ENCODE measurements around the gene TEAD1. TPM values are rescaled to one million over a fixed set of nuclear protein-coding genes. Genes with fewer than 3 reads are reported as not detected.

TEAD1 gene
- total RNA-seq, 8 experiments from 2014 or later: 18.0 to 125 (median 40.2) TPM

DNA sequence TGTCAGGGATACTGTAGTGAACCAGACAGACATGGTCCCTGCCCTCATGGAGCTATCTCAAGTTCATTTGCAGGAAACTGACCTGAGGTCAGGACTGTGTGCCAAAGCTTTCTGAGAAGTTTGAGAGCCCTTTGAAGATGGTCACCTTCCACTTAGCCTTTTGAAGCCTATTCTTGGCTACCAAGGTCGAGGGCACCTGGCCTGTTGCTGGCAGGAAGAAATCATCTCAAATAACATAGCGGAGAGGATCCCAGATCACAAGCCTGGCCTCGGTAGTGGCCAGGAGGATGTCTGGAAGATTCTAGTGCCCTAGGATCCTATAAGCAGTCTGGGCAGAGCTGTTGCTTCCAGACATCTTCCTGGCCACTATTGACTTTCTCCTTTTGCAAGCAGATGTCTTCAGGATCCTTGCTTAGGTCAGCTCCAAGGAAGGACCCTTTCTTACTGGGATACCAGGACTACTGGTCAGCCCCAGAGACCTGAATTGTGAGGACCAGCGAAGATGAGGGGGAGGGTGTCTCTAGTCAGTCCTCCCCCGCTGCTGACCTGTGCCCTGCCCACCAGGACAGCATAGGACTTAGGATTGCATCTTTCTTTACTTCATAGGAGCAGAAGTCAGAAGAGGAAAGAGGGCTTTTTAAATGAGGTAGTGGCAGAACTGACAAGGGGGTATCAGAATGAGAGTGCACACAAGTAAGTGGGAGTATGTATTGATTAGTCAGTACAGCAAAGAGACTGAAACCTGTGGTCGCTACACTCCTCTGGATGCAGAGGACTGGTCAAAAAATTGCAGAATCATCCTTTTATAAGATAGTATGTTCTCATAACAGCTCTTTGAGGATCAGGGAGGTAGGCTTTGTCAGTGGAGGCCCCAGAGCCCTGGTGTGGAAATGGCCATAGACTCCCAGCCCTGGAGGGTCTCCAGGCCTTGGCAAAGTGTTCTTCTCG is 94.8 kb downstream of the TEAD1 start:
- in situ Hi-C loops (cut with MboI; ENCODE audit: low pct_unique_long_range_greater_than_20kb in 2 of 9, low sequenced_read_pairs in 9 of 9, unreplicated experiment in 9 of 9): no loop called here
- Histone ChIP-seq H3K4me1 (replicated peaks in 1 of 2) (peaks cover 32 to 36% of the 10 kb centered on the region in 2 donors), H3K4me3 (no peak overlapping the region), H3K27ac (peak overlapping the region in 1 of 2 donors; percentile 13)
- 89 to 100% (median 97%) methylated on average over 1 to 6 of the region's 7 CpGs; no CpG with 5 or more reads in 1 of the 10 experiments for WGBS, 10 experiments
- ATAC-seq (replicated peaks in 6 of 8): no peak

DNA sequence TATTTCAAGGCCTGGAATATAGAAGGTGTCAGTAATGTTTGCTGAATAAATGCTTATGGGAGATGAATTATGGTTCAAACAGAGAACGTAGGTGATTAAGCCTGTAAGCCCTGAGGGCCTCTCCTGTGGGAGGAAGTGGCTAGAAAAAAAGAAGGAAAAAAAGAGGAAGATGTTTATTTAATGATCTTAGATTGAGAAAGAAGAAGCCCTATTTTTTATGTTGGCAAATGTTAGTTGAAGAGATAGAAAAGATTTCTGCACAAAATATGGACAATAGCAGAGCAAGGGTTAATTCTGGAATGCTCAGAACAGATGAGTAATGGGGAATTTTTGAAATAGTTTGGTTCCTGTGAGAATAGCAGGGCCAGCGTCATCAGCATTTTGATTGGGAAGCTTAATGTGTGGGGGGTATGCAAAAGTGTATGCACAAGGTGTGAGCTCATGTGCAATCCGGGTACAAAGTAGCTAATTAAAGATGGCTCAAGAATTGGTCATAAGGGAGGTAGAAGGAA is 95.7 kb downstream of the TEAD1 start:
- in situ Hi-C loops (cut with MboI; ENCODE audit: low pct_unique_long_range_greater_than_20kb in 2 of 9, low sequenced_read_pairs in 9 of 9, unreplicated experiment in 9 of 9): no loop called here
- peak overlapping the region in 1 of 2 donors; percentile 13 for H3K27ac ChIP-seq
- H3K4me3 ChIP-seq: no peak overlapping the region
- peak in 3 of 8 experiments; percentile 66 to 90 (median 70) for ATAC-seq (replicated peaks in 6 of 8)
- 5 to 79% (median 53%) methylated on average over 2 to 3 of the region's 3 CpGs for WGBS, 10 experiments
- peaks cover 23 to 29% of the 10 kb centered on the region in 2 donors for H3K4me1 ChIP-seq (replicated peaks in 1 of 2)

DNA sequence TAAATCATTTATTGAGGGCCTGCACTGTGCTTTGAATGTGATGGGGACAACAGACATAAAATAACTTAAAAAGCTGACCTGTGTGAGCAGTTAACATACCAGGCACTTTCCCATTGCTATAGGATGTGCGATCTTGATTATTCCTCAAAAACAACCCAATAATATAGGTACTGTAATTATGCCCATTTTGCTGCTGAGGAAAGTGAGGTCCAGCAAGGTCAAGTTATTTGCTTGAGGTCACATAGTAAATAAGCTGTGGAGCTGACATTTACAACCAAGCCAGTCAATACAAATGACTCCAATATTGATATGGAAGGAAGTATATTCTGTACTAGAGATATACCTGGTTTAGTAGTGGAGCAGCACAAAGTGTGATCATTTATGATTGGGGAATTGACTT is 96.2 kb downstream of the TEAD1 start:
- H3K4me1 ChIP-seq (replicated peaks in 1 of 2): peaks cover 18 to 23% of the 10 kb centered on the region in 2 donors
- no peak for ATAC-seq (replicated peaks in 6 of 8)
- WGBS, 10 experiments: 100% methylated on average over 1 of the region's 1 CpG; no CpG with 5 or more reads in 4 of the 10 experiments
- H3K27ac ChIP-seq: no peak overlapping the region
- in situ Hi-C loops (cut with MboI; ENCODE audit: low pct_unique_long_range_greater_than_20kb in 2 of 9, low sequenced_read_pairs in 9 of 9, unreplicated experiment in 9 of 9): no loop called here
- no peak overlapping the region for H3K4me3 ChIP-seq

DNA sequence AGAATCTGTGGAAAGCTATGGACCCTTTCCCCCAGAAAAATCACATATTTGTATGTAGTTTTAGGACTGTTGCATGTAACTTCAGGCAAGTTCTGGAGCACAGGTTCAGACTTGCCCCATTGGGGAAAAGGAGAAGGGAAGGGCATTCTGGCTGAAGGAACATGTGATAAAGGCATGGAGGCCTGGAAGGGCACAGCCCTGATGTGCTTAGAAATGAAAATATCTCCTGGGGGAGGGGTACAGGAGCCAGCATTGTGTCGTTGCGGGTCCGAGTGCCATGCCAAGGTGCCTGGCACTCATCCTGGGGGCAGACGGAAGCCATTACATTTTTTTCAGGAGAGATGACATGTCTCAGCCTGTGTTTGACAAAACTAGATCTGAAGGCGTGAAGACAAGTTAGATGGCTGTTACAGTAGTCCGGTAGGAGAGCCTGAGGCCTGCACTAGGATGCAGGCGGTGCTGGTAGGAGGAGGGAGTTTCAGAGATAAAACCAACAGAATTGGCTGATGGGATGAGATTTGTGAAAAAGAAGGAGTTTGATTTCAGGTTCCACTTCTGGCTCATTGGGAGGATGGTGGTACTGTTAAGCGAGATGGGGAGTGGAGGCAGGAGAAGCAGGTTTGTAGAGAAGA is 96.9 kb downstream of the TEAD1 start:
- no peak overlapping the region for H3K4me3 ChIP-seq
- in situ Hi-C loops (cut with MboI; ENCODE audit: low pct_unique_long_range_greater_than_20kb in 2 of 9, low sequenced_read_pairs in 9 of 9, unreplicated experiment in 9 of 9): no loop called here
- H3K4me1 ChIP-seq (replicated peaks in 1 of 2): peaks cover 11 to 17% of the 10 kb centered on the region in 2 donors
- 93 to 100% (median 100%) methylated on average over 1 to 8 of the region's 8 CpGs; no CpG with 5 or more reads in 3 of the 10 experiments for WGBS, 10 experiments
- peak in 1 of 8 experiments; percentile 13 for ATAC-seq (replicated peaks in 6 of 8)
- no peak overlapping the region for H3K27ac ChIP-seq

DNA sequence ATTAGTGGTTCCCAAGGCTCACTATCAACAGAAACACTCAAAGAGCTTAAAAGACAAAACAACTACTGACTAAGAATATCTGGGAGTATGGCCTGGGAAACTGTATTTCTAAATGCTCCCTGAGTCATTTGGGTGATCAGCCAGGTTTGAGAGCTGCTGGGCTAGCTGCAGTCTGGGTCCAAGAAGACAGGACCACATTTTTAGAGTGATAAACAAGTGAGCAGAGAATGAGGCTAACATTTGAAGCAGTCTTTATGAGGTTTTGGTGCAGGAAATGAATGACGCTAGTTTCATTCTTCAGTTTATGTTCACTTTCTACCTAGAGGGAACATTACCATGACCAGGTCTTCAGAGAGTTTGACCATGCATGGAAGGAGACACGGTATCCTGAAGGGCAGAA is 97.7 kb downstream of the TEAD1 start:
- WGBS, 10 experiments: 29 to 100% (median 100%) methylated on average over 1 to 2 of the region's 2 CpGs; no CpG with 5 or more reads in 3 of the 10 experiments
- Histone ChIP-seq H3K4me1 (replicated peaks in 1 of 2) (peaks cover 11 to 13% of the 10 kb centered on the region in 2 donors), H3K4me3 (no peak overlapping the region), H3K27ac (no peak overlapping the region)
- no peak for ATAC-seq (replicated peaks in 6 of 8)
- in situ Hi-C loops (cut with MboI; ENCODE audit: low pct_unique_long_range_greater_than_20kb in 2 of 9, low sequenced_read_pairs in 9 of 9, unreplicated experiment in 9 of 9): no loop called here

DNA sequence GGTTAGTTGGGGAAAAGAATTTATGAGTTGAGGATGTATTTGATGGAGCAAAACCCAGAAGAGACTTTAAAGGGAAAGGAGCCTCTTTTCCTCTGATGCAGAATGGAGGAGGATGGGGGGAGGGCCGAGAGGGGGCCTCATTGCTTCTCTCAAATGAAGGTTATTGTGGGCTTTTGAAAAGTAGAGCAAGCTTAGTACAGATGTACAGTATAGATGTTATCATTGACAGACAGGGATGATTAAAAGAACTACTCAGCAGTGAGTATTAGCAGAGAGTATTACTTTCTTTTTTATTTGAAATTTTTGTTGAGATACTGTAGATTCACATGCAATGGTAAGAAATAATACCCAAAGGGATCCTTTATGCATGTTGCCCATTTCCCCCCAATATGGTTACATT is 98.1 kb downstream of the TEAD1 start:
- no peak overlapping the region for H3K4me3 ChIP-seq
- in situ Hi-C loops (cut with MboI; ENCODE audit: low pct_unique_long_range_greater_than_20kb in 2 of 9, low sequenced_read_pairs in 9 of 9, unreplicated experiment in 9 of 9): no loop called here
- no peak for ATAC-seq (replicated peaks in 6 of 8)
- no peak overlapping the region for H3K27ac ChIP-seq
- WGBS, 10 experiments: 80 to 100% (median 100%) methylated on average over 1 of the region's 1 CpG; no CpG with 5 or more reads in 7 of the 10 experiments
- peaks cover 10% of the 10 kb centered on the region in 2 donors for H3K4me1 ChIP-seq (replicated peaks in 1 of 2)

DNA sequence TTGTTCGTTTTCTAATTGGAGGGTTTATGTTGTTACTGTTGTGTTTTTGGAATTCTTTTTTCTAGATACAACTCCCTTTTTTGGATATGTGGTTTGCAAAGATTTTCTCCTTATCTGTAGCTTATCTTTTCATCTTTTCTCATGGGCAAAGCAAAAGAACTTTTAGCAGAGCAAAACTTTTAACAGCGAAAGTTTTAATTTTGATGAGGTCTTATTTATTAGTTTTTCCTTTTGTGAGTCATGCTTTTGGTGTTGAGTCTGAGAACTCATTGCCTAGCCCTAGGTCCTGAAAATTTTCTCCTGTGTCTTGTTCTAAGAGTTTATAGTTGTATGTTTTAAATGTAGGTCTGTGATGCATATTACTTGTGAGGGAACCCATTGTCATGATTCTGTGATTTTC is 99.4 kb downstream of the TEAD1 start:
- in situ Hi-C loops (cut with MboI; ENCODE audit: low pct_unique_long_range_greater_than_20kb in 2 of 9, low sequenced_read_pairs in 9 of 9, unreplicated experiment in 9 of 9): no loop called here
- Histone ChIP-seq H3K4me1 (replicated peaks in 1 of 2) (peaks cover 9 to 13% of the 10 kb centered on the region in 2 donors), H3K4me3 (no peak overlapping the region), H3K27ac (no peak overlapping the region)
- ATAC-seq (replicated peaks in 6 of 8): no peak
- 25 to 100% (median 81%) methylated on average over 1 to 2 of the region's 2 CpGs for WGBS, 10 experiments

DNA sequence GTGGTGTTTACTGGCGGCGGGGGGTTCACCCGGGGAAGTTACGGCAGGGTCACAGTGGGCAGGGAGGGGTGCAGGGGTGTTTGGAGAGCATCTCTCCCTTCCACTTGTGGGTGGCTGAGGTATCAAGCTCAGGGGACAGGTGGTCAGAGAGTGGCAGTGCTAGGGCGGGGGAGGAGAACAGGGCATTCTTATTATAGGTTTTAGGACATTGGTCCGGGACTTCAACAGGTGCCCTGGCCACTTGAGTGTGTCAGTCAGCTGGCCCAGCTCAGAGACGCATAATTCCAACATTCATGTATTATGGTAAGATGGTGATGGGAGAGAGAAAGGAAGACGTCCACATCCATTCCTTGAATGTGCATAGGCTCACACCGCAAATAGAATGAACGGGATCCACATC is 101.7 kb downstream of the TEAD1 start:
- H3K27ac ChIP-seq: no peak overlapping the region
- 83 to 90% methylated on average over 2 of the region's 10 CpGs; no CpG with 5 or more reads in 8 of the 10 experiments for WGBS, 10 experiments
- in situ Hi-C loops (cut with MboI; ENCODE audit: low pct_unique_long_range_greater_than_20kb in 2 of 9, low sequenced_read_pairs in 9 of 9, unreplicated experiment in 9 of 9): no loop called here
- H3K4me1 ChIP-seq (replicated peaks in 1 of 2): peaks cover 0 to 4% of the 10 kb centered on the region in 2 donors
- no peak for ATAC-seq (replicated peaks in 6 of 8)
- no peak overlapping the region for H3K4me3 ChIP-seq

DNA sequence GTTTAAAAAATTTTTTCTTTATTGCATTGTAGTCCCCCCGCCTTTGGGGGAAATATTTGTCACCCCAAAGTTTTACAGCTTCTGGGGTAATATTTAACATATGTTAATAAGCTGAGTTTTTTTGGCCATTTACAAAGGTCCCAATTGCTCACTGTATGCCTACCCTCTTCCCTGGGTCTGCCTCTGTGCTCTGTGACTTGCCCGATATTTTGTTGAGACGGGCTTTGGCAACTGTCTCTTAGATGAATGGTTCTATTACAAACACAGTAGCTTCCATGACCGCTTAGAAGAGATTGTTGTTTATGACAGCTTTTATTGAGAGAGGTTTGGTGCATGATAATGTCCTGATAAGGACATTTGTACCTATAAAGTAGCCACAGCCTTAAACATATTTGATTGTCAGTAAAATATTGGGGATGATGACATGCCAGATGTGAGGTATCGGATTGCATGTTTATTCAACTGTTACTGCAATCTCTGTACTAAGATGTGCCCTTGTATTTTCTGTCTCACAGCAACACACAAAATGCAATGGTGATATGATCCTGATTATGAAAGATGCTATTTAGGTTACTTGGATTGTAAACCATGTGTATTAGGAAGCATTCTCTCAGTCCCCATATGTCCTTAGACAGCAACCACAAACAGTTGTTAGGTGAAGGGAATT is 103.1 kb downstream of the TEAD1 start:
- Histone ChIP-seq H3K27ac (no peak overlapping the region), H3K4me3 (no peak overlapping the region), H3K4me1 (replicated peaks in 1 of 2) (peaks cover 0 to 4% of the 10 kb centered on the region in 2 donors)
- peak in 3 of 8 experiments; percentile 68 to 74 (median 69) for ATAC-seq (replicated peaks in 6 of 8)
- in situ Hi-C loops (cut with MboI; ENCODE audit: low pct_unique_long_range_greater_than_20kb in 2 of 9, low sequenced_read_pairs in 9 of 9, unreplicated experiment in 9 of 9): no loop called here
- 65 to 100% (median 100%) methylated on average over 1 to 4 of the region's 5 CpGs; no CpG with 5 or more reads in 4 of the 10 experiments for WGBS, 10 experiments

DNA sequence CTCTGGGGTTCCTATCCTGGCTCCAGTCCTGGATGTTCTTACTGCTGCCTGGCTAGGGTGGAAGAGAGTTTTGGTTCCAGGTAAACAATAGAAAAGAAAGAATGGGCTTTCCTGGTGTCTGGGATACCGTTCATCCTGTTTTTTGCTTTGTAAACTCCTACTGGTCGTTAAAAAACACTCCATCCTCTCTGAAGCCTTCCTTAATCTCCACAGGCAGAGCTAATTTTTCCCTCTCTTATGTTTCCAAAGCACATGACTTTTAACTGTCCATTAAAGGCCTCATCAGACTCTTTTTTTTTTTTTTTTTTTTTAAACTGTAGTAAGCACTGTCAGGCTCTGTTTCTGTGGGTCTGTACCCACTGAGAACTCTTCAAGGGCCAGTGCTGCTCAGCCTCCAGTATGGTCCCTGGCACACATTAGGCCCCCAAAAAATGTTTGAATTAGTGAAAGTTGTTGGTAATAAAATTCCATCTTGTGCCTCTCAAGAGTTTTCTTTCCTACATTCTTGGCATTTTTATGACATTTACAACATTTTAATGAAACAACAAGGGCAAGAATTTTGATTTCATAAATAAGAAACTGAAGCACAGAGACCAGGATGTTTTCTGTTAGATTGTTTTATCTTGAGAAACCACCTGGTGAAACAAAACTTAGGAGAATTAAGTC is 104.2 kb downstream of the TEAD1 start:
- no peak overlapping the region for H3K4me3 ChIP-seq
- WGBS, 10 experiments: 44 to 83% (median 75%) methylated on average over 1 to 2 of the region's 2 CpGs; no CpG with 5 or more reads in 3 of the 10 experiments
- in situ Hi-C loops (cut with MboI; ENCODE audit: low pct_unique_long_range_greater_than_20kb in 2 of 9, low sequenced_read_pairs in 9 of 9, unreplicated experiment in 9 of 9): no loop called here
- peaks cover 0 to 4% of the 10 kb centered on the region in 2 donors for H3K4me1 ChIP-seq (replicated peaks in 1 of 2)
- H3K27ac ChIP-seq: no peak overlapping the region
- ATAC-seq (replicated peaks in 6 of 8): peak in 4 of 8 experiments; percentile 37 to 68 (median 53)

DNA sequence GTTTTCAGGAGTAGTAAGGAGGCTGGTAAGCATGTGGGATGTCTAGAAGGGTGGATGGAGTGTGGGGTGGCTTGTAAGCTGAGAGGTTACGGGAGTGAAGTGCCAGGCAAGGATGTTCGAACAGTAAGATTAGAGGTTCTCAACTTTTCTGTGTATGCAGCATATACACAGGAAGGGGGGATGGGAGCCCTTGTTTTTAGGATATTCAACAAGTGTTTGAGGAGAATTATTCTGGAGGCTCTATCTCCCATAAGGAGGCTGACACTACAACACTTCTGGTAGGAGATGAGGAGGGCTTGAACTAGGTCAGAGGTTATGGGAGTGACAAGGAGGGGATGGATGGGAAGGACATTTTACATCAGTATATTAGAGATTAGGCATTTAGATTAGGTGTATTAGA is 109.5 kb downstream of the TEAD1 start:
- no peak for ATAC-seq (replicated peaks in 6 of 8)

DNA sequence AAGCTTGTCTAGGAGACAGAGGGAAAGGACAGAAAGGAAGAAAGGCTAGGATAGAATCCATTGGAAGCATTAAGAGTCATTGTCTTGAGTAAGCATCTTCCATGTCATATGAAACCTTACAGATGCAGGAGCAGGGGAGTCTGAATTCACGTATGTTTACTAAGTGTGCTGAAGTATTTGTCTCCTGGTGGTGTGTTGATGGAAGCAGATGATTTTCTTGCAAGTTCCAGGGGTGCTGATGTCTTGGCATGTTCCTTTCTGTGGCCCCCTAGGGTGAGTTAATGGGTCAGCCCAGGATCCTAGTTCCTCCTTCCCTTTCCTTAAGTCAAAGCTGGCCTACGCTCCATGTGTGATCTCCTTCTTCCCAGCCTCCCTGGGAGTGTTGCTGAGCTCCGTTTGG is 110.2 kb downstream of the TEAD1 start:
- WGBS, 10 experiments: 0 to 60% (median 14%) methylated on average over 1 to 3 of the region's 3 CpGs; no CpG with 5 or more reads in 3 of the 10 experiments
- no peaks in the 10 kb centered on the region for H3K4me1 ChIP-seq (replicated peaks in 1 of 2)
- ATAC-seq (replicated peaks in 6 of 8): peak in 1 of 8 experiments; percentile 25
- H3K4me3 ChIP-seq: no peak overlapping the region
- no peak overlapping the region for H3K27ac ChIP-seq
- in situ Hi-C loops (cut with MboI; ENCODE audit: low pct_unique_long_range_greater_than_20kb in 2 of 9, low sequenced_read_pairs in 9 of 9, unreplicated experiment in 9 of 9): no loop called here

More for the DNA sequence above, 109.5 kb downstream of the TEAD1 start:
- WGBS, 10 experiments: 80 to 100% (median 100%) methylated on average over 1 to 2 of the region's 2 CpGs; no CpG with 5 or more reads in 3 of the 10 experiments
- Histone ChIP-seq H3K27ac (no peak overlapping the region), H3K4me1 (replicated peaks in 1 of 2) (no peaks in the 10 kb centered on the region), H3K4me3 (no peak overlapping the region)
- in situ Hi-C loops (cut with MboI; ENCODE audit: low pct_unique_long_range_greater_than_20kb in 2 of 9, low sequenced_read_pairs in 9 of 9, unreplicated experiment in 9 of 9): no loop called here

Measured in motor neuron (in vitro differentiated cells).